ENCODE results near the gene ASIC5. TPM values are rescaled to one million over a fixed set of nuclear protein-coding genes. Genes with fewer than 3 reads are reported as not detected.
A peak's percentile ranks its signal among the peaks of the same experiment; 100 is the strongest.

Gene ASIC5
- total RNA-seq, 1 experiment from 2014 or later = not detected

- no peaks in the 10 kb centered on the region for H3K36me3 ChIP-seq (ENCODE audit: control insufficient read depth, insufficient read depth, low read length)
- no peak for DNase-seq (ENCODE audit: low read depth, low spot score)
- peak overlapping the region in 1 of 2 experiments; percentile 14; a peak in 1 of 4 replicates for H3K4me3 ChIP-seq (ENCODE audit: low read depth in 2 of 2, low read length in 2 of 2)
- intact Hi-C loops (cut with micrococcal nuclease; ENCODE audit: unreplicated experiment) = no loop called here
- TF ChIP-seq CTCF (IDR thresholded peaks at IDR 0.05) = no peak
- no peak for TF ChIP-seq SIN3A (IDR thresholded peaks at IDR 0.05; ENCODE audit: borderline replicate concordance, insufficient read depth, low read depth, low read length)
- no peak for TF ChIP-seq POLR2AphosphoS5 (IDR thresholded peaks at IDR 0.05; ENCODE audit: low read depth, low read length)
- no peak for TF ChIP-seq REST (IDR thresholded peaks at IDR 0.05; ENCODE audit: insufficient read depth in 1 of 2, low read depth in 2 of 2, low read length in 1 of 2)
- no peak for TF ChIP-seq TCF7L2 (IDR thresholded peaks at IDR 0.05; ENCODE audit: low read depth, low read length)
- no TSS peak for BruUV-seq (replicated peaks)
- H3K27ac ChIP-seq (ENCODE audit: low read length) = no peak overlapping the region
- in situ Hi-C loops (cut with HindIII; ENCODE audit: low pct_unique_long_range_greater_than_20kb, low sequenced_read_pairs) = no loop called here
- ATAC-seq = peak; percentile 70; the same call in 1 of the 2 replicates
- ChIA-PET CTCF (no interaction called here), POLR2A (no interaction called here)
- no peaks in the 10 kb centered on the region for H3K4me1 ChIP-seq (ENCODE audit: control insufficient read depth, insufficient read depth, low read length)
- H3K27me3 ChIP-seq (ENCODE audit: control insufficient read depth, insufficient read depth, low read length) = no peaks in the 10 kb centered on the region
- H3K9me3 ChIP-seq (ENCODE audit: control insufficient read depth, insufficient read depth, low read depth, low read length) = no peaks in the 10 kb centered on the region
Observed at GRCh38 chr4:155854582-155855226, 11.4 kb downstream of the ASIC5 start.

GRCh38 chr4:155853189-155853588 lies 12.9 kb downstream of the ASIC5 start:
- in situ Hi-C loops (cut with HindIII; ENCODE audit: low pct_unique_long_range_greater_than_20kb, low sequenced_read_pairs) (no loop called here), intact Hi-C loops (cut with micrococcal nuclease; ENCODE audit: unreplicated experiment) (no loop called here)
- no peak for TF ChIP-seq REST (IDR thresholded peaks at IDR 0.05; ENCODE audit: insufficient read depth in 1 of 2, low read depth in 2 of 2, low read length in 1 of 2)
- TF ChIP-seq SIN3A (IDR thresholded peaks at IDR 0.05; ENCODE audit: borderline replicate concordance, insufficient read depth, low read depth, low read length) = no peak
- TF ChIP-seq TCF7L2 (IDR thresholded peaks at IDR 0.05; ENCODE audit: low read depth, low read length) = no peak
- TF ChIP-seq POLR2AphosphoS5 (IDR thresholded peaks at IDR 0.05; ENCODE audit: low read depth, low read length) = no peak
- no peak for TF ChIP-seq CTCF (IDR thresholded peaks at IDR 0.05)
- POLR2A ChIA-PET = no interaction called here
- no peaks in the 10 kb centered on the region for H3K27me3 ChIP-seq (ENCODE audit: control insufficient read depth, insufficient read depth, low read length)
- ATAC-seq = no peak
- no TSS peak for BruUV-seq (replicated peaks)
- no peak overlapping the region for H3K27ac ChIP-seq (ENCODE audit: low read length)
- no peaks in the 10 kb centered on the region for H3K4me1 ChIP-seq (ENCODE audit: control insufficient read depth, insufficient read depth, low read length)
- CTCF ChIA-PET = no interaction called here
- no peaks in the 10 kb centered on the region for H3K36me3 ChIP-seq (ENCODE audit: control insufficient read depth, insufficient read depth, low read length)
- no peak overlapping the region for H3K4me3 ChIP-seq (ENCODE audit: low read depth in 2 of 2, low read length in 2 of 2)
- H3K9me3 ChIP-seq (ENCODE audit: control insufficient read depth, insufficient read depth, low read depth, low read length) = no peaks in the 10 kb centered on the region
- no peak for DNase-seq (ENCODE audit: low read depth, low spot score)
